ENCODE data around the gene ISM2.
A peak's percentile ranks its signal among the peaks of the same experiment; 100 is the strongest.
"Not testable (repeated sequence)": the region's sequence is repeated elsewhere in the genome, so short reads cannot be mapped to it uniquely, and the experiment has no call there.

The ISM2 gene

DNA sequence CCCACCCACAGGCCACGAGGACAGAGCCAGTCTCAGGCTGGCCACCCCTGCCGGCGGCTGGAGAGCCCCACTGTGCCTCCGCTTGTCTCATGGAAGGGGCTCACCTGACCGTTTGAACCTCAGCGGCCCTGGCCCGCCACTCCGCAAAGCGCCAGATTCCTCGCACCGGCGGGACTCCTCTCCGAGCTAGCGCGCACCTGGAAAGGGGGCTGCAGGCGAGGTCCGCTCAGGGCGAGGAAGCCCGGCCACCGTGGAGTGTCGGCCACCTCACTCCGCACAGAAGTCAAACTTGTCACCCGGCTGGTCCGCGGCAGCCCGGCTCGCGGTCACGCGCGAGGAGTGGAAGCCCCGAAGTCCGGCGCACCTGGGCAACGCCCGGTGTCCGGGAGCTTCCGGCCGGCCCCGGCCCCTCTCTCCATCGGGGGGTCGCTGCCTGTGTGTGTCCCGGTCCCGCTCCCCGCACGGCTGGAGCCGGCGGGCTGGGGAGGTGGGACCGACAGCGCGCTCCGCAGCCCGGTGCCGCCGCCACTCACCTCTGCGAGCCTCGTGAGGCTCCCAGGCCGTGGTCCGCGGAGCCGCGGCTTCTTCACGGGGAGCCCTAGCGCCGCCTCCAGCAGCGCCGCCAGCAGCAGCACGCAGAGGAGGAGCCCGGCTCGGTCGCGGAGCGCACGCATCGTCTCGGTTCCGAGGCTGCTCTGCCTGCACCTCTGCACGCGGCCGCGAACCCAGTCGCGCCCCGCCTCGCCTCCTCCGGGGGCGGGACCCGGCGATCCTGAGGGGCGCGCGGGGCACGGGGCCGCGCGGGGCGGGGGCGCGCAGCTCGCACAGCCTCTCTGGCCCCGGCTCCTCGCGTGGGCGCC, at the start of gene ISM2:
Gene ISM2 (minus strand): TSS at position 697 of the 860 bp plus-strand sequence. CDS start 23 bp downstream, at position 674.
- peak; percentile 26 to 36 for DNase-seq

DNA sequence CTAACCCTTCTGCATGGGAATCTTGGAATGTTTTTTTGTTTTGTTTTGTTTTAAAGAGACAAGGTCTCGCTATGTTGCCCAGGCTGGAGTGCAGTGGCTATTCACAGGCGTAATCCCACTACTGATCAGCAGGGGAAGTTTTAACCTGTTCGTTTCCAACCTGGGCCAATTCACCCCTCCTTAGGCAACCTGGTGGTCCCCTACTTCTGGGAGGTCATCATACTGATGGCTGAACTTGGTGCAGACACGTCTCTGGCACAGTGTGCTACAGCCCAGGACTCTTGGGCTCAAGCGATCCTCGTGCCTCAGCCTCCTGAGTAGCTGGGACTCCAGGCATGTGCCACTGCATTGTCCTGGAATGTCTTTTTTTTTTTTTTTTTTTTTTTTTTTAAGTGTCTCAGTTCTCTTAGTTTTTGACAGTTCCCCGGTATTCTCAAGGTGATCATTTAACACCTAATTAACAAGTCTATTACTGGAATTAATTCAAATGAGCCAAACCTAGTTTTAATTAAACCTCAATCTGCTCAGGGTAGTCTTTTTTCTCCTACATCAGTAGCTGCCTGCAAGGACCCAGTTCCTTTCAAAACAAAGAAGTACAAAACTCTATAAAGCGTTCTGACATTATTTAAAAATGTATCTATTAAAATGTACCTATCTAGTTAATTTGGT, 49.0 kb upstream of the ISM2 start:
- DNase-seq: no peak

DNA sequence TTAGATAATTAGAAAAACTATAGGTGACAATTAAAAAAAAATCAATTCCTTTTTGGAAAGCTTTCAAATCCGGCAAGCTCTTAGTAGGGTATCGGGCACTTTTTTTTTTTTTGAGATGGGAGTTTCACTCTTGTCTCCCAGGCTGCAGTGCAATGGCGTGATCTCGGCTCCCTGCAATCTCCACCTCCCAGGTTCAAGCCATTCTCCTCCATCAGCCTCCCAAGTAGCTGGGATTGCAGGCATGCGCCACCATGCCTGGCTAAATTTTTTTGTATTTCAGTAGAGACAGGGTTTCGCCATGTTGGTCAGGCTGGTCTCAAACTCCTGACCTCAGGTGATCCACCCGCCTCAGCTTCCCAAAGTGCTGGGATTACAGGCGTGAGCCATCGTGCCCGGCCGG, 46.6 kb upstream of the ISM2 start:
- DNase-seq: not testable (repeated sequence)

DNA sequence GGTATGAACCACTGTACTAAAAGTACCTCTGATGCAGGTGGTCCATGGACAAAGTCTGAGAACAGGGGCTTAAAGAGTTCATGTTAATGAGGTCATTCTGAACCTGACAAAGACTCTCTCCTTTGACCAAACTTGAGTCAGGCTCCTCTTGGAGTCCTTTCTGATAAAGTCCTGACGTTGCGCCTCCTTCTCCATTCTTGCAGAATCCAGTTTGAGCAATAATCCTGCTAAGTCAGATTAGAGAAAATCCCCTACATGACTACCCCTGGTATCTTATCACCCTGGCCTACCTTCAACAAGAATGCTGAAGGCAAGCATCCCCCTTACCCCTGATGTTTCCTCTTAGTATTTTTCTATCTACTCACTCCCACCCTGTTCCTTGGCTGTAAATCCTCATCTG, 46.0 kb upstream of the ISM2 start:
- DNase-seq: no peak

DNA sequence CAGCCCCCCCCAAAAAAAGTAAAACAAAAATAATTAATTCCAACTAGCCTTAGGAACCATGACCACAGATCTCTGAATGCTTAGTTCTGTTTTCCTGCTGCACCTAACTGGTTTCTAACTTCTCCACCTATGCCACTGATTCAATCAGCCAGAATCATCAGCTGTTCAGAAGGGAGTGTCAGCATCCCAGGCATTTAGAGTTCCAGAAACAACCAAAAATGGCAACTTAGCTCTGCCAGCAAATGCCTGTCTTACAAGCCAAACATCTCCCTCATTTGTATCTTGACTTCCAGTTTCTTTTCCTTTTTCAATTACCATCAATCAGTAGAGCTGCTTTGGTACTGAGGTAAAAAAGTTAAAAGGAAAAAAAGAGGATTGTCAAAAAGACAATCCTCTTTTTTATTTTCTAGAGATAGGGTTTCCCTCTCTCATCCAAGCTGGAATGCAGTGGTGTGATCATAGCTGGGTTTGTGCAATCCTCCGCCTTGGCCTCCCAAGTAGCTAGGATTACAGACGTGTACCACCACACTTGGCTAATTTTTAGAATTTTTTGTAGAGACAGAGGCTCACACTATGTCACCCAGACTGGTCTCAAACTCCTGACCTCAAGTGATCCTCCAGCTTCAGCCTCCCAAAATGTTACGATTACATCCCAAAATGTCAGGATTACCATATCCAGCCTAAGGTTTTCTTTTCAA, 45.2 kb upstream of the ISM2 start:
- DNase-seq: no peak

DNA sequence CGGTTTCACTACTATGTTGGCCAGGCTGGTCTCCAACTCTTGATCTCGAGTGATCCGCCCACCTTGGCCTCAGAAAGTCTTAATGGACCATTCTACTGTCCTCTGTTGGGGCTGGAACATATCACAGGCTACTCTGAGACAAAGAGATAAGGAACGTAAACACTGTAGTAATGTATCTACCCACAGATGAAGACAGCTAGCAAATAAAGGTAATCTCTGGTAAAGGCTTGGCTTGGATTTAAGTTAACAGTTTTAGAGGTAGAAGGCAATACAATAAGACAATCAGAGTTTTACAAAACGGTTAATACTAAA, 44.6 kb upstream of the ISM2 start:
- DNase-seq: no peak

DNA sequence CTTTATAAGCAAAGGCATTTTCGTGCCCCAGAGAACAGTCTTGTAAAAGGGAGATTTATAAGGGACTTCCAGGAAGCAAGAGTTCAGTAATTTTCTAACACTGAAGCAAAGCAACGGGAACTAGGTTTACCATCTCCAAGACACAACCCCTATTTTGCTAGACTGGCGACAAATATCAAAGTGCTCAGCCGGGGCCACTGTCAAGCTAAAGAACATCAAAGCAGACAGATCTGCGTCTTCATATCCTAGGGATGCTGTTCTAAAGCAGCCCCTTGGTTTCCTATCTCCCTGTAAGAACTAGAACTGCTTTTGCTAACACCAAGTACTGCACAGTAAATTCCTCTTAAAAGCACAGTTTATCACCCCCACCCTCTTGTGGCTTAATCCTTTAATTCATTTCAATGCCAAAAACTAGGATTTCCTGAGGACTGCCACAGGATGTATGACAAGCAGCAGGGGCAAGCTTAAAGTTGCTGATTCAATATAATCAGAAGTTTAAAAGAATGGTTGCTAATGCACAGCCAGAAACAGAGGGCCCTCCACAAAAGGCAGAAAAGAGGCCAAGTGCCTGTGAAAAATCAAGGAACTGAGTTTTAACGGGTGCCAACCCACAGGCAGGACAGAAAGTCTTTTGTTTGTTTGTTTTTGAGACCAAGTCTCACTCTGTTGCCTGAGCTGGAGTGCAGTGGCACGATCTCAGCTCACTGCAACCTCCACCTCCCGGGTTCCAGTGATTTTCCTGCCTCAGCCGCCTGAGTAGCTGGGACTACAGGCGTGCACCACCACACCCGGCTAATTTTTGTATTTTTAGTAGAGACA, 44.0 kb upstream of the ISM2 start:
- DNase-seq: no peak

DNA sequence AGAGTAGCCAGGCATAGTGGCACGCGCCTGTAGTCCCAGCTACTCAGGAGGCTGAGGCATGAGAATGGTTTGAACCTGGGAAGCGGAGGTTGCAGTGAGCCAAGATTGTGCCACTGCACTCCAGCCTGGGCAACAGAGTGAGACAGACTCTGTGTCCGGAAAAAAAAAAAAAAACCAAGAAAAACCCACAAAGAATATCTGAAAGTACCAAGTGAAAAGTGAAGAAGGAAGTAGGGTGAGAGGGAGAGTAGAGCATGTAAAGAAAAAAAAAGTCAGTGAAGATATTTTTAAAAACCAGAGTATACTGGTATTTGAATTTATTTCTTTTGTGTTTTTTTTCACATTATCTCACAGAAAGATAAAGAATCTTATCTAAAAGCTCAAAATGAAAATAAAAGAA, 43.3 kb upstream of the ISM2 start:
- no peak for DNase-seq

DNA sequence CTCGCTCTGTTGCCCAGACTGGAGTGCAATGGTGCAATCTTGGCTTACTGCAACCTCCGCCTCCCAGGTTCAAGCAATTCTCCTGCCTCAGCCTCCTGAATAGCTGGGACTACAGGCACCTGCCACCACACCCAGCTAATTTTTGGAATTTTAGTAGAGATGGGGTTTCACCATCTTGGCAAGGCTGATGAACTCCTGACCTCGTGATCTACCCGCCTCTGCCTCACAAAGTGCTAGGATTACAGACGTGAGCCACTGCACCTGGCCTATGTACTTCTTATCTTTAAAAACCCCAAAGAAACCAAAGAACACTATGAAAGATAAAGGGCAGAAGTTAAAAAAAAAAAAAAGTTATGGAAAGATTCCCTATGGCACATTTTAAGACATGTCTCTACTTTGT, 38.3 kb upstream of the ISM2 start:
- DNase-seq: not testable (repeated sequence)

DNA sequence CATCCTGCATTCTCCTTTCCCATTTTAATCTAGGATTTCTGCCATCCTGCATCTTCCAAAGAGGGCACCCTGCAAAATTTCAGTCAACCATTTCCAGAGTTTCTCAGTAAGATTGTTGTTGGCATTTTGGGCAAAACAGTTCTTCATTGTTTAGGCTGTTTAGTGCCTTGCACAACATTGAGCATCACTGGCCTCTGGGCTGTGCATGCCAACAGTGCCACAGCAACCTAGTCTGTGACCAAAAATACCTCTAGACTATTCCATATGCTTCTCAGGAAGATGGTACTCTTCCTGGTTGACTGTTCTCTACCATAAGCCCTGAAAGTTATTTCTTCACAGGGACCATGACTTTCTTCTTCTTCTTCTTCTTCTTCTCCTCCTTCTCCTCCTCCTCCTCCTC, 32.5 kb upstream of the ISM2 start:
- no peak for DNase-seq

DNA sequence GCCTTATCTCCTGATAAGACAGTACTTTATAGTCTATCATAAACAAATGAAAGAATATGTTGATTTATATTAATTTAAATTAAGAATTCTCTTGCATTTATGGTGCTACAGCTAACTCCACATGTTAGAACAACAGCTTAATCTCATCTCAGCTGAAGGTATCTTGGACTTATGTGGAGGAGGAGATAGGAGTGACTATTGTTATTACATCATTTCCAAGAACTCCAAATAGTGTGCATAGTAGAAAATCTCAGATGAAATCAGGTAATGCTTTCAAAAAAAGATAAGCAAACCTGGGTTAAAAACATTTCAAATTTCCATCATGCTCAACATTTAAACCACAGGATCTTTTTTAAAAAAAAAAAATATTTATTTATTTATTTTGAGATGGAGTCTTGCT, 31.3 kb upstream of the ISM2 start:
- no peak for DNase-seq

DNA sequence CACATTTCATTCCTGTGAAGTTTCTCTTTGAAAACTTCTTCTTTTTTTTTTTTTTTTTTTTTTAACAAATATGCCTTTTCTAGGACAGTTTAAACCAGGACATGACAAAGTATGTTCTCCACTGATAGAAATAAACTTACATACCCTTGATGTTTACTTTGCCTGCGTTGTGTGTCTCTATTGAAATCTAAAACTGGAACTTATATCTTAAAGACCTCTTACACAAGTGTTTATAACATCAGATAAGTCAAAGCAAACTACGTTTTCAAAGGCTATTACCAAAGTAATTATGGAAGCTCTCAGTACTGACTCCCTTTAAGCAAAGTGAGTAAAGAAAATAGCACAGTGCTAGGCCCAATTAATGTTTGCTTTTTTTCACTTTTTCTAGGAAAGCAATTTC, 30.6 kb upstream of the ISM2 start:
- DNase-seq: no peak

DNA sequence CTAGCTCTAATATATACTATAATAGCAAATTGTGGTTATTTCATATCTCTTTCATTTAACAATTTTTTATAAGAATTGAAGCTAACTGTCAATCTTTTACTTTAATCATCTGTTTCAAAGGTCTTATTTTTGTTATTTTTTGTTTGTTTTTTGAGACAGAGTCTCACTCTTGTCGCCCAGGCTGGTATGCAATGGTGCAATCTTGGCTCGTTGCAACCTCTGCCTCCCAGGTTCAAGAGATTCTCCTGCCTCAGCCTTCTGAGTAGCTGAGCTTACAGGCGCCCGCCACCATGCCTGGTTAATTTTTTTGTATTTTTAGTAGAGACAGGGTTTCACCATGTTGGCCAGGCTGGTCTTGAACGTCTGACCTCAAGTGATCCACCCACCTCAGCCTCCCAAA, 30.1 kb upstream of the ISM2 start:
- DNase-seq: not testable (repeated sequence)

DNA sequence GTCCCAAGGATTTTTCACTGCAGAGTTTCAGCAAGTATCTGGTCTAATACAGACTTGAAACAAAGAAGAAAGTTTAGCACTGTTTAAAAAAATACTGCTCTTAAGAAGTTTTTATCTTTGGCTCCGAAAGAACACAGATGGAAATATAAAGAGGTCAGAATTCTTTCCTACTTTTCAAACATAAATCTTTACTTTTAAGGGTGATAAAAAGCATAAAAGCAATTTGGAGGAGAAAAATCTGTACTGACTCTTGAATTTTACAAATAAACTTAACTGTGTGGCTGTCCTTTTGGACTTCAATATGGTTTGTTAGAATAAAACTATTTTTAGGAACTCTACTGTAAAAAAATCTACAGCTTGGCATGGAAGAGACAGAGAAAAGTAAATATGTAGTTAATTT, 27.6 kb upstream of the ISM2 start:
- no peak for DNase-seq

DNA sequence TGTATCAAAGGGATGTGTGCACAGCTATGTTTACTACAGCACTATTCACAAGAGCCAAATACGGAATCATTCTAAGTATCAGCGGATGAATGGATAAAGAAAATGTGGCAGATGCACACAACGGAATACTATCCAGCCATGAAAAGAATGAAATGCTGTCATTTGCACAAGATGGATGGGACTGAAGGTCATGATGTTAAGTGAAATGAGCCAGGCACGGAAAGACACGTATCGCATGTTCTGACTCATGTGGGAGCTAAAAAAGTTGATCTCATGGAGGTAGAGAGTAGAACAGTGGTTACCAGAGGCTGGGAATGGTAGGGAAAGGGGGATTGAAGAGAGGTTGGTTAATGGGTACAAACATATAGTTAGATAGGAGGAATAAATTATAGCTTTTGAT, 25.9 kb upstream of the ISM2 start:
- no peak for DNase-seq

DNA sequence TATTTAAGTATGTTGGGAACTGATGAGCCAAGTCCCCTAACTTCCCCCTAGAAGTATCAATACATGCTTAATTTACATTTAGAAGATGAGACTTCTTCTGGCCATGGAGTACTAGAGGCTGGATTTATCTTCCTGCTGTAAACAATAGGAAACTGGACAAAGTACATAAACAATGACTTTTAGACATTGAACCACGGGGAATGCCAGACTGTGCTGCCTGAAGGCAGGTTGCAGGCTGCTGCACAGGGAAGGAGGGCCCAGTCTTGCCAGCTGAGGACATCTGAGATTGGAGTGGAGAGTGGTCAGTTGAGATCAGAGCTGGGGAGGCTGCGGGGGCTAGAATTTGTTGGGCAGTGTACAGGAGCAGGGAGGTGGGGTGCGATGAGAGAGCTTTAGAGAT, 24.5 kb upstream of the ISM2 start:
- DNase-seq: no peak

DNA sequence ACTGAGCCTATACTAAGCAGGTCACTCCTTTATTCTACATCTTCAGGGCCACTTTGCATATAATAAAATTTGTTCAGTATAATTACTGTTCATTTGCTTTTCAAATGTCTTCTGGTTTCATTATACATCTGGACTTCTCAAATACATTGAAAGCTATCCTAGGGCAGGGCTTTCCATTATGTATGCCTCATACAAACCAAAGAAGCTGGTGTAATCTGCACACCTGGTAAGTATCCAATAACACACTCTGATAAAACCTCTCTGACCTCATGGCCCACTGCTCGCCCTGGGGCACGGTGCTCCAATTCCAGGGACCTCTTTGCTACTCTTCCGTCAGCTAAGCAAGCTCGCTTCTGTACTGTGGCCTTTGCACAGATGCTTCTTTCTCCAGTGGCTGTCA, 21.9 kb upstream of the ISM2 start:
- DNase-seq: no peak

DNA sequence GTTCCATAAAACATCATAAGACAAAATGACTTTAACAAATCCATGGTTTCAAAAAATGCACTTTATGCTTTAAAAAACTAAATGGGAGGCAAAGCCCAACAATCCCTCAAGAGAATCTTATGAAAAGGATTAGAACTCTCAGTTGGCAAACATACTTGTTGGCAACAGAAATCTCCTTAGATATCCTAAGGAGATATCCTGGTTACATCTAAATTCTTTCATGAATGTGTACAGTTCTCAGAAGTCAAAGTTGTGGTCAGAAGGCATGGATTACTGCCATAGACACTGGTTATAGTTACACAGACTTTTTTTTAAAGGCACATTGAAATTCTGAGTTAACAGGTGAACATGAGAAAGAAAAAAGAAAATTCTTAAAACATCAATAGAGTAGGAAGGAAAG, 17.5 kb upstream of the ISM2 start:
- DNase-seq: no peak

DNA sequence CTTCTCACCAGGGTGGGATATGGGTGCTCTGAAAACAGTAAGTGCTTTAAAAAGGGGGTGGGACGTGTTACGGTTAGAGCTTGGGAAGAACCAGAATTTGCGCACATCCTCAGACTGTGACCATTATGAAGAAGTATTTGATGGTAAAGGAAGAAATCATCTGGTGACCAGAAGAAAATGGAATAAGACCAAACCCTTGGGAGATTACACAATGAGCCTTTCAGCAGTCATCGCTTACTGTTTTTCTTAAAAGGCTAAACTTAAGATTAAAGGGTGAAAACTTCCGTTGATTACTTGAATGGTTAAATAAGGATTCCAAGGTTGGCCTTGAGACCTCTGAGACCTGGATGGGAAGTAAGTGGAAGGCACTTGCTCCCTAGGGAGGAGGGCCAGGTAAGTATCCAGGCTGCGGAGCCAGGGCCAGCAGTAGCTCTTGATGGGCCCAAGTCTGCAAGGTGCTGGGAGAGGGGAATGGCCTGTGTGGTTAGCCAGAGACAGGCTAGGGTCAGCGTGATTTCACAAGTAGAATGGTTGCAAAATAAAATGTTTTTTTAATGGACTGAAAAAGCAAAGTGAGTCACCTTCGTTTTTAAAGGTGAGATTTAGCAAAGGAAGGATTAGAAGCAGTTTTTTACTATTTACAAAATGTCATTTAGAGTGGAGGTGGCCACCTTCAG, 13.0 kb upstream of the ISM2 start:
- no peak for DNase-seq

DNA sequence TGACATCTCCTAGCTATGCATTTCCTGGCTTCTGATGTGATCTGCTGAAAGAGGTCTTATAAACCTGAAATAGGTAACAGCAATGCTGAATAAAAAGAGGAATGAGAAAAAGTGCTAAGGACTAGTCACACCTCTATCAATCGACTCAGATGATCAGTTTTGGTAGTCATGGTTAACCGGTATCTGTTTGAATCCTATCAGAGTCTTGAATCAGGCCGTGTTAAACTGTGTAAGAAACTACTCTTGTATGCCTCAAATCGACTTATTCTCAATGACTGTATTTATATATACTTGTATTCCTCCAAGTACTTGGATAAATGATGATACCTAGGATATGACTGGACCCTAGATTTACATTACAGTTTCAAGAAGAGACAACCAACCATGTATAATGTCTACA, 10.8 kb upstream of the ISM2 start:
- no peak for DNase-seq

DNA sequence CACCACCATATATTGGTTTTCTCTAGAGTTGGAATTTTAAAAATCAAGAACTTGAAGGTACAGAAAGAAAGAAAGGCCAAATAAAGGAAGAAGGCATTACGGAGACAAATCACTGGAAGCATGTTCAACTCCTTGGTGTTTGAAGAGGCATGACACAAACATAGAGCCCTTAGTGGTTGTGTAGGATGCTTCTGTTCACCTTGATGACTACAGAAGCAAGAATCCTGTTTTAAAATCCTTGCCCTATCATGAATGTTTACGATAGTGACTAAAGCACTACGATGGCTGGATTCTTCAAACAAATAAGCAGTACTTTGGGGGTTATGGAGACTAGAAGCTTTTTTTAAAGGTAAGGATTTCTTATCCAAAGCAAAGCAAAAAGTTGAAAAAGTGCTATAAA, 10.3 kb upstream of the ISM2 start:
- DNase-seq: no peak

DNA sequence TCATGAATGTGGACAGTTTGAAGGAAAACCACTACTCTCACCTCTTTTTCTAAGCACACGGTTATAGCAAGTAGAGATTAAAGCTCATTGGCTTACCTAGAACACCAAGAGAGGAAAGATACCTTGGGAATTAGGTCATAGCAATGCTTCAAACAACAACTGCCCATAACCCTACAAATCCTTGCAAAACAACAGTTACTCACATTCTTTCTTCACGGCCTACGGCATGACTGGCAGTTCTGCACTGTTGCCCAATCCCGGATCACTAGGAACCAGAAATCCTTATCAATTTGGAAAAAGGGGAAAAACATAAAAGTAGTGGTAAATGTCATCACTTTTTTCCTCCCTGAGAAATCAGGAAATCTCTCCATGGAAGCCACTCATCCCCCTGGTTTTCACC, 9.6 kb upstream of the ISM2 start:
- no peak for DNase-seq

DNA sequence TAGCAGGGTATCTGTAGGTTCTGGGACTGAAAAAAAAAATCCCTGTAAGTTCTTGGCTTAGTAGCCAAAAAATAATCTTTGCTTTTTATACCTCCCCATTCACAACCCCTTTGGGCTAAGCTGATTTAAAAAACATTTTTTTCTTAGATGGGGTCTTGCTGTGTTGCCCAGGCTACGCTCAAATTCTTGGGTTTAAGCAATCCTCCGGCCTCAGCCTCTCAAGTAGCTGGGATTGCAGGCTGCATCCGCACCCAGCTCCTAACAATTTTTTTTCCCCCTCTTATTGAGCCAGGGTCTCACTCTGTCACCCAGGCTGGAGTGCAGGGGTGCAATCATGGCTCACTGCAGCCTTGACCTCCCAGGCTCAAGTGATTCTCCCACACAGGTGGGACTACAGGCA, 9.1 kb upstream of the ISM2 start:
- no peak for DNase-seq
